Measurements from ENCODE around the gene POLR3F.
"Not testable (repeated sequence)": the region's sequence is repeated elsewhere in the genome, so short reads cannot be mapped to it uniquely, and the experiment has no call there.

GRCh38 chr20:18501672-18502071, 34.5 kb downstream of the POLR3F start:
- TF ChIP-seq CTCF, POLR2AphosphoS5, POLR2A (IDR thresholded peaks at IDR 0.05): not testable (repeated sequence)
